HG02623 (cell line): ENCODE measurements around the gene PXYLP1.

Source experiments
- ATAC-seq: cut with Tn5 transposase; IDR thresholded peaks from one replicate; pipeline ENCODE4 v1.9.1; 2021; ENCODE audit warnings: moderate library complexity; ENCODE audit not compliant: unreplicated experiment

Gene PXYLP1

GRCh38 chr3:141342386-141342785 is 110.8 kb downstream of the PXYLP1 start:
- ATAC-seq: no peak

- no peak for ATAC-seq
Measured at GRCh38 chr3:141343077-141343476, 111.5 kb downstream of the PXYLP1 start.

DNA sequence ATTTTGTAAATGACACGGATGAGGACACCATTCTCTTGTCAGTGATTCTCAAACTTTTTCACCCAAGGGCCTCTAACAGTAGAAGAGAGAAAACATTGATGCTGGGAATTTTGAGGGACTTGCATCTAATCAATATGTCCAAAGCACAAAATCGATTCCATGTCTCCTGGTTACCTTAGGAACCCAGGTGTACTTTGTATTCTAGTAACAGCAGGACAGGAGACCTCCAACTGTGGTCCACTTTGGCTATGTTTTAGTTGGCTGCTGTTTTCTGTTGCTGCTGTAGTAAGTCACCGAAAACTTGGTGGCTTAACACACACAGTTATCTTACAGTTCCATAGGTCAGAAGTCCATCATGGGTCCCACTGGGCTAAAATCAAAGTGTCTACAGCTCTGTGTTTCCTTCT is 112.2 kb downstream of the PXYLP1 start:
- no peak for ATAC-seq
